LNCAP (cell line): ENCODE data around the gene PRPSAP2.

ENCODE experiments used
- TF ChIP-seq, protein P1 (sequence below): fragments of 450-650 bp; IDR thresholded peaks from 2 replicates; pipeline ENCODE4 v1.5.1; 2017; ENCODE audit warnings: mild to moderate bottlenecking

Gene PRPSAP2

DNA sequence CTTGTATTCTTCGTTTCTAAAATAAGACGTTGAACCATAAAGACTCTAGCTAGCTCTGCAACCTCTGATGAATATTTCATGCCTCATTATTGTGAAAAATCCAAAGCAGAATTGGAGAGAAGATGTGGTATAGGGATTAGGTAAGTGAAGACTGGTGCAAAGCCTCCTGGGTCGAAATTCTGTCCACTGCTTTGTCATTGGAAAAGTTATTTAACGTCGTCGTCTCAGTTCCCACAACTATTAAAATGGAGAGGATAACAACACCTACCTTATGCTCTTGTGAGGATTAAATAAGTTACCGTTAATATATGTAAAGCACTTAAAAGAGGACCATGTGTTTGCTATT lies 1.4 kb upstream of the PRPSAP2 start:
- TF ChIP-seq, protein P1, sequence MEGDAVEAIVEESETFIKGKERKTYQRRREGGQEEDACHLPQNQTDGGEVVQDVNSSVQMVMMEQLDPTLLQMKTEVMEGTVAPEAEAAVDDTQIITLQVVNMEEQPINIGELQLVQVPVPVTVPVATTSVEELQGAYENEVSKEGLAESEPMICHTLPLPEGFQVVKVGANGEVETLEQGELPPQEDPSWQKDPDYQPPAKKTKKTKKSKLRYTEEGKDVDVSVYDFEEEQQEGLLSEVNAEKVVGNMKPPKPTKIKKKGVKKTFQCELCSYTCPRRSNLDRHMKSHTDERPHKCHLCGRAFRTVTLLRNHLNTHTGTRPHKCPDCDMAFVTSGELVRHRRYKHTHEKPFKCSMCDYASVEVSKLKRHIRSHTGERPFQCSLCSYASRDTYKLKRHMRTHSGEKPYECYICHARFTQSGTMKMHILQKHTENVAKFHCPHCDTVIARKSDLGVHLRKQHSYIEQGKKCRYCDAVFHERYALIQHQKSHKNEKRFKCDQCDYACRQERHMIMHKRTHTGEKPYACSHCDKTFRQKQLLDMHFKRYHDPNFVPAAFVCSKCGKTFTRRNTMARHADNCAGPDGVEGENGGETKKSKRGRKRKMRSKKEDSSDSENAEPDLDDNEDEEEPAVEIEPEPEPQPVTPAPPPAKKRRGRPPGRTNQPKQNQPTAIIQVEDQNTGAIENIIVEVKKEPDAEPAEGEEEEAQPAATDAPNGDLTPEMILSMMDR: no peak

DNA sequence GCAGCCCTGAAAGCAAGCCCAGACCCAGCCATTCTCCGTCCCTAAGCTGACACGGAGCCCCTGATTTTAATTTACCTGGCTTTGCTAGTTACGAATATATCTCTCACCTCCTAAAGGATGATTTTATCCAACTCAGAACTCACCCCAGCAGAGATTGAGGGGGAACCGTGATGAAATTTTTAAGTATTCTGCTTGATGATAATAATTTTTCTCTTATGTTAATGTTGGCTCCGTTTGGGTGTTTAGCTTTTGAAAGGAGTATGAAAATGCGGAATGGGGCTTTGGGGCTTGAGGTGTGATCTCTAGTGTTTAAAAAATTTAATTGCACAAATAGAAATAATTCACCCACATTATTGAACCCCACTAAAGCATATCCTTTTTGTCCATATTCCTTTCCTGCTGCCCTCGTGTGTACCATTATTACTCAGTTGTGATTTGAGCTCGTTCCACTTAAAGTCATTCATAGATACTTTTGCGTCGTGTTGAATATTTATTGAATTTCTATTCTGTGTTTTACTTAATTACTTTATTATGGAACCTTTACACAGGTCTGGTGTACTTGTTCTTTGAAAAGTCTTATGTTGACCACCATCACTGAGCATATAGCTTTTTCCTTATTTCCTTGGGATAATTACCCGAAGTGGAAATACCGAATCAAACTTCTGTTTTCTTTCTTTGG lies 775 bp downstream of the PRPSAP2 start:
- TF ChIP-seq, protein P1: no peak

DNA sequence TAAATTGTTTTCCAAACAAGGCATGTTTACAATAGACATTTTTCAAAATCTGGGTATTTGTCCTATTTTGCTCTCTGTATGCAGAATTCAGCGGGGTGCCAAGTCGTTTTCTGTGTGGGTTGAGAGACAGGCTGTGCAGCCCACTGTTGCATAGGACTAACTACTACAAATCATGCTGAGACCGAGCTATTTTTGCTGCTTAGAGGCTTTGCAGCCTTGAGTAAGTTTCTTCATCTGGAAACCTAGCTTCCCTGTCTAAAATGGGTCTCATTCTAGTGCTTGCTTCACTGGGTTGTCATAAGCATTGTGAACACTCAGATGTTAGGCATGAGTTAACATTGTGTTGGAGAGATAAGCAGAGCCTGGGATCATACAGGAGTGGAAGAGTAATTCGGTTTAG lies 1.3 kb downstream of the PRPSAP2 start:
- TF ChIP-seq, protein P1: no peak

DNA sequence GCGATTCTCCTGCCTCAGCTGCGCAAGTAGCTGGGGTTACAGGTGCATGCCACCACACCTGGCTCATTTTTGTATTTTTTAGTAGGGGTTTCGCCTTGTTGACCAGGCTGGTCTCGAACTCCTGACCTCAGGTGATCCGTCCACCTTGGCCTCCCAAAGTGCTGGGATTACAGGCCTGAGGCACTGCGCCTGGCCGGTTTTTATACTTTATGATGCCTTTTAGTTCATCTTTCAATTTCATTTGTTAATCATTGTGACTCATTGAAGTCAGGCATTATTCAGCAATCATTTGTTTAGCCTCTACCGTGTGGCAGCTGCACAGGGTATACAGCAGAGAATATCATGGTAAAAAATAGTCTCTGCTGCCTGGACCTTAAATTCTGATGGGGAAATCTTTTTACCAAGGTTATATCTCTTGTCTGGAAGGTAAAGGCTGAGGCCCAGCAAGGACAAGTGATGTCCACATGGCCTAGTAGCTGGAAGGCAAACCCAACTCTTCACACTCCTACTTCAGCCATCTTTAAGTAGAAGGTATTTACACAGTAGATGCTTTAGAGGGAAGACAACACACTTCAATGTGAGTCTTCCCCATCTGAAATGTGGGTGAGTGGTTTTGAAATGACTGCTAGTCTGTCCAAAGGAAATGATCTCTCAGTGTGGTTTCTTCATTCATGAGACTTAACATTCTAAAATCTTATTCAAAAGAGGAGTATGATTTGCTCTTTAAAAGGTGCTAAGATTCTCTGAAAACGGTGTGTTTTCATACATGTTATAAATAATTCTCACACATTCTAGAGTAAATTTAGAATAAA lies 2.4 kb downstream of the PRPSAP2 start:
- TF ChIP-seq, protein P1: no peak

DNA sequence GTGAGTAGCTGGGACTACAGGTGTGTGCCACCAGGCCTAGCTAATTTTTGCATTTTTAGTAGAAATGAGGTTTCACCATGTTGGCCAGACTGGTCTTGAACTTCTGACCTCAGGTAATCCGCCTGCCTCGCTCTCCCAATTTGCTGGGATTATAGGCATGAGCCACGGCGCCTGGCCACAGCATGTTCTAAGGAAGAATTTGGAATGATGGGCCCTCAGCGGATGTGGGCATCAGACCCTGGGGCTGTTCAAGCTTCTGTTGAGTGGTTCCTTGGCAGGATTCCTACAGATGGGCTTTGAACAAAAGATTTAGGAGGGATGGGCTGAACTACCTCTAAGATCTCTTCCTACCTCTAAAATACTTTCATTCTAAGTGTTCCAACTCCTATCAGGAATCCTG lies 4.1 kb downstream of the PRPSAP2 start:
- TF ChIP-seq, protein P1: no peak

DNA sequence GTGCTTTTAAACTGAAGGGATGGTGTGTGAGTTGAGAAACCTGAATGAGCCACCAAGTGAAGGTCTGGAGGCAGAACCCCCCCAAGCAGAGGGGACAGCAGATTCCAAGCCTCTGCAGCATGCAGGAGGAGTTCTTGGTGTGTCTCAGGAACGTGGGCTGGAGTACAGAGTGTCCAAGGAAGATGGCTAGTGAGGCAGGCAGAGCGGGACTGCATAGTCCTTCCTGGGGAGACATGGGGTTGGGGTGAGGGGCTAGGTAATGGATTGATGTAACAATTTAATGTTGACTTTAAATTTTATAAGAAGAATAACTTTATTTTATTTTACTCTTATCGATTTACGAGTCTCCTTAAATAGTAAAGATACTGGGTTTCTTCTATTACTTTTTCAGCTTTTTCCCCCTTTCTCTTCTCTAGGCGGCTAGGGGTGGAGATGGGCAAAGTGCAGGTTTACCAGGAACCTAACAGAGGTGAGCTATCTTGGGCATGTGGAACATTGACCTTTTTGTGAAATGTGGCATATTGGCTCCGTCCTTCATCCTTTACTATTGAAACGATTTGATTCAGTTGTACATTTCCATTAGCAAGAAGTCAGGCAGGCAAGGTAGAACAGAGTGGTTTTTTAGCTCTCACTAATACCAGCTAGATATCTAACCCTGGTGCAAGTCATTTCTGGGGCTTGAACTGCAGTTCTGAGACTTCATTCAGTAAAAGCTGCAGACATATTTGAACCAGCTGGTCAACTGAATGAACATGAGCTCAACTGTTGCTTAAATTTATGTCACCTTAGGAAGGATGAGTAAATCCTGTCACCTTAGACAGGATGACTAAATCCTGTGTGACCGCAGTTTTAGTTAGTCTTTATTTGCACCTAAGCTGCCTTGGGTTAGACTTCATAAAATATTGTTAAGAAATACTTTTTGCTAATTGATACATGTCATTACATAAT lies 9.2 kb downstream of the PRPSAP2 start:
- TF ChIP-seq, protein P1: no peak

DNA sequence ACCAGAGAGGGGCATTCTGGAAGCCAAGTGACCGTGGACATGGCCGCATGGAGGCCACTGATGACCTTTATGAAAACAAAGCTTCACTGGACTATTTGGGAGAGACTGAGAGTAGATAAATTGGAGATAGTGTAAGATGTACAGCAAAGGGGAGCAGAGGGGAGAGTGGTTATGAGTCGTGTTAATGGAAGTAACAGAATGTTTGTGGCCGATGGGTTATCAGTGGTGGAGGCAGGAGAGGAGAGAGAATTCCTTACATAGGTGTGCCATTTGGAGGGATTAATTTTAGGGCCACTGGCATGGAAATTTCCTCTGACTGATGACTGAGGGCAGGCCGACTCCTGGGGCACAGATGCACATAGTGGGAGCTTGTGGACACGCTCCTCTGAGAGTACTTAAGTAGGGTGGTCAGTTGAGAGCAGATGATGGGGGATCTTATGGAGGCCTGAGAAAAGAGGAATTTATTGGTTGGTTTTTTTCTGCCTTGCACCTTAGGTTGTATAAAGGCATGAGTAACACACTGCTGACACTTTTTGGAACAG lies 19.2 kb downstream of the PRPSAP2 start:
- TF ChIP-seq, protein P1: no peak
